Ascending aorta (tissue), 2 donors: ENCODE data around the gene SV2C. TPM values are rescaled to one million over a fixed set of nuclear protein-coding genes. Genes with fewer than 3 reads are reported as not detected.
"Not testable (repeated sequence)": the region's sequence is repeated elsewhere in the genome, so short reads cannot be mapped to it uniquely, and the experiment has no call there.

Experiments
- DNase-seq, 2 donors: peaks; one replicate each; pipeline ENCODE4 v3.0.0-alpha.2; 2019; ENCODE audit warnings: low spot score in 2 of 2
- H3K27ac ChIP-seq, 2 donors: fragments of 200-600 bp; sonication (generic); one replicate each; pipeline ENCODE4 v1.5.1; 2016 to 2017; ENCODE audit warnings: mild to moderate bottlenecking in 1 of 2
- H3K27me3 ChIP-seq: fragments of 200-600 bp; sonication (generic); one replicate; pipeline ENCODE4 v1.5.1; 2017
- H3K36me3 ChIP-seq, 2 donors: fragments of 200-600 bp; sonication (generic); one replicate each; pipeline ENCODE4 v1.5.1; 2016
- H3K4me1 ChIP-seq, 2 donors: fragments of 200-600 bp; sonication (generic); one replicate each; pipeline ENCODE4 v1.5.1; 2016 to 2017; ENCODE audit warnings: mild to moderate bottlenecking in 1 of 2
- H3K4me3 ChIP-seq, 2 donors: fragments of 200-600 bp; sonication (generic); one replicate each; pipeline ENCODE4 v1.5.1; 2016 to 2017; ENCODE audit warnings: mild to moderate bottlenecking in 1 of 2
- H3K9me3 ChIP-seq, 2 donors: fragments of 200-600 bp; sonication (generic); one replicate each; pipeline ENCODE4 v1.5.1; 2016
- intact Hi-C: fragments of 100-400 bp; cut with DNase I; formaldehyde crosslinking; loops from one replicate; pipeline ENCODE4 v1.15.1; 2023
- total RNA-seq: library from RNA; depleted of rRNA; stranded (reverse); fragments of >200 nt; gene quantifications from one replicate; pipeline ENCODE4 v1.1.0, GENCODE V29; 2016
- TF ChIP-seq, protein P1 (sequence below), 3 experiments: fragments of 200-600 bp in 2 of 3; fragments of 450-650 bp in 1 of 3; sonication (generic) in 2 of 3; IDR thresholded peaks; one replicate each; pipeline ENCODE4 v1.5.1; 2016 to 2019; ENCODE audit warnings: antibody characterized with exemption in 3 of 3, mild to moderate bottlenecking in 1 of 3, moderate library complexity in 1 of 3

The SV2C gene
- total RNA-seq, 1 donor from 2014 or later, result not detected

DNA sequence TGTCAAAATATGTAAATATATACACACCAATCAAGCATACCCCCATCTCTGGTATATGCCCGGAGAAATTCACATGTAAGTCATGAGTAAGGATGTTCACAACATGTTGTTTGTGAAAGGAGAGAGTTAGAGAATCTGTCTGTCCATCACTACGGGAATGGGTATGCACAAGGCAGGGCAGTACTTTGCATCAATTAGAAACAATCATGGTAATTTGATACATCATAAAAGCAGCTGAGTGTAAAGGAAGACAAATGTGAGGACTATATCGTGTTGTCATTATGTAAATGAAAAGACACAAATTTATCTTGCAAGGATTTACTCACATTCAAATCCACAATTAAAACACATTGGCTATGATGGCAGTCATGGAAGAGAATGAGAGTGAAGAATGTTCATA is 146.7 kb downstream of the SV2C start:
- Histone ChIP-seq H3K4me3 (no peak overlapping the region), H3K27ac (no peak overlapping the region), H3K27me3 (no peaks in the 10 kb centered on the region), H3K36me3 (no peaks in the 10 kb centered on the region), H3K4me1 (no peaks in the 10 kb centered on the region), H3K9me3 (no peaks in the 10 kb centered on the region)
- intact Hi-C loops, result no loop called here
- TF ChIP-seq, protein P1, sequence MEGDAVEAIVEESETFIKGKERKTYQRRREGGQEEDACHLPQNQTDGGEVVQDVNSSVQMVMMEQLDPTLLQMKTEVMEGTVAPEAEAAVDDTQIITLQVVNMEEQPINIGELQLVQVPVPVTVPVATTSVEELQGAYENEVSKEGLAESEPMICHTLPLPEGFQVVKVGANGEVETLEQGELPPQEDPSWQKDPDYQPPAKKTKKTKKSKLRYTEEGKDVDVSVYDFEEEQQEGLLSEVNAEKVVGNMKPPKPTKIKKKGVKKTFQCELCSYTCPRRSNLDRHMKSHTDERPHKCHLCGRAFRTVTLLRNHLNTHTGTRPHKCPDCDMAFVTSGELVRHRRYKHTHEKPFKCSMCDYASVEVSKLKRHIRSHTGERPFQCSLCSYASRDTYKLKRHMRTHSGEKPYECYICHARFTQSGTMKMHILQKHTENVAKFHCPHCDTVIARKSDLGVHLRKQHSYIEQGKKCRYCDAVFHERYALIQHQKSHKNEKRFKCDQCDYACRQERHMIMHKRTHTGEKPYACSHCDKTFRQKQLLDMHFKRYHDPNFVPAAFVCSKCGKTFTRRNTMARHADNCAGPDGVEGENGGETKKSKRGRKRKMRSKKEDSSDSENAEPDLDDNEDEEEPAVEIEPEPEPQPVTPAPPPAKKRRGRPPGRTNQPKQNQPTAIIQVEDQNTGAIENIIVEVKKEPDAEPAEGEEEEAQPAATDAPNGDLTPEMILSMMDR (IDR thresholded peaks at IDR 0.05), result no peak
- no peak for DNase-seq

DNA sequence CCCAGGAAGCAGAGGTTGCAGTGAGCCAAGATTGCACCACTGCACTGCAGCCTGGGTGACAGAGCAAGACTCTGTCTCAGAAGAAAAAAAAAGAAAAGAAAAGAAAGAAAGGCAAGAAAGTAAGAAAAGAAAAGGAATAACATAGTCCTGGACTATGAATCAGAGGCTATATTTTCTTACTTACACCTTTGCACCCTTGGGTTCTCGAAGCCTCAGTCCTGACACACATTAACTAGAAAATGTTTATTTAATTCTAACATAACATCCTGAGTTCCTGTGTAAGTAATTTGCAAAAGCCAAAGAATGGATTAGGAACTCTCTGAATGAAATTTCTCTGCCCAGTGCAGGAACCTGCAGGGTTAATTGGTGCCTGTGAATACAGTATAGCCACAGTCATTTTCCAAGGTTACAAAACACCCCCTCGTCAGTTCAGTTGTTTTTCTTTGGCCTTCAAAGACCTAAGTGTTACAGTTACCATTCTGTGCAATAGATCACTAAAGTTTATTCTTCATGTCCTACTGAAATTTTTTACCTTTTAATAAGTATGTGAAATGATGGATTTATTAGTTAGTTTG is 147.6 kb downstream of the SV2C start:
- intact Hi-C loops, result no loop called here

DNA sequence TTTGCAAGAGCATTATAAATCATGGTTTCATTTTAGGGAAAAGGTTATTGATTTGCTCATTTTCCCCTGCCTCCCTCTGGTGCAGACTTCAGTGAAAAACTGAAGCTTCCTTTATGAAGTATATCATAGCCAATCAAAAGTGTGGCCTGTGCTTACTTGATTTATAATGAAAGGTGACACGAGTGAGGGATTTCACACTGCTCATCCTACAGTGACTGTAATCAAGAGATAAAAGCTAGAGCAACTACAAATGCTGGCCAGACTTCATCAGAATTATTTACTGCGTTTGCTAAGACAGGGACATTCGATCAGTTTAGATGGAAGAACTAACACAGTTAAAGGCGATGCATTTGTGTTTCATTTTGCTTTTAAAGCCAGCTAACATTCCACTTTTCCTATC is 151.5 kb downstream of the SV2C start:
- Histone ChIP-seq H3K27ac (no peak overlapping the region), H3K9me3 (no peaks in the 10 kb centered on the region), H3K36me3 (no peaks in the 10 kb centered on the region), H3K27me3 (no peaks in the 10 kb centered on the region), H3K4me1 (no peaks in the 10 kb centered on the region), H3K4me3 (no peak overlapping the region)
- TF ChIP-seq, protein P1 (IDR thresholded peaks at IDR 0.05), result no peak
- no peak for DNase-seq
- intact Hi-C loops, result no loop called here

More for the DNA sequence above, 147.6 kb downstream of the SV2C start:
- Histone ChIP-seq H3K4me1 (no peaks in the 10 kb centered on the region), H3K27ac (no peak overlapping the region), H3K27me3 (no peaks in the 10 kb centered on the region), H3K4me3 (no peak overlapping the region), H3K36me3 (no peaks in the 10 kb centered on the region), H3K9me3 (no peaks in the 10 kb centered on the region)
- TF ChIP-seq, protein P1 (IDR thresholded peaks at IDR 0.05), result no peak
- DNase-seq, result no peak

DNA sequence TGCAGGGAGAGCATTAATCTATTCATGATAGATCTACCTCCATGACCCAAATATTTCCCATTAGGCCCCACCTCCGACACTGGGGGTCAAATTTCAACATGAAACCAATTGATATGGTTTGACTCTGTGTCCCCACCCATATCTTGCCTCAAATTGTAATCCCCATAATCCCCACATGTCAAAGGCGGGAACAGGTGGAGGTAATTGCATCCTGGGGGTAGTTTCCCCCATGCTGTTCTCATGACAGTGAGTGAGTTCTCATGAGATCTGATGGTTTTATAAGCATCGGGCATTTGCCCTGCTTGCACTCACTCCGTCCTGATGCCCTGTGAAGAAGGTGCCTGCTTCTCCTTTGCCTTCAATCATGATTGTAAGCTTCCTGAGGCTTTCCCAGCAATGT is 153.5 kb downstream of the SV2C start:
- H3K36me3 ChIP-seq, result no peaks in the 10 kb centered on the region
- no peak overlapping the region for H3K4me3 ChIP-seq
- no peaks in the 10 kb centered on the region for H3K9me3 ChIP-seq
- no peak for DNase-seq
- no peak overlapping the region for H3K27ac ChIP-seq
- no peaks in the 10 kb centered on the region for H3K4me1 ChIP-seq
- no peaks in the 10 kb centered on the region for H3K27me3 ChIP-seq
- TF ChIP-seq, protein P1 (IDR thresholded peaks at IDR 0.05), result no peak
- intact Hi-C loops, result no loop called here

DNA sequence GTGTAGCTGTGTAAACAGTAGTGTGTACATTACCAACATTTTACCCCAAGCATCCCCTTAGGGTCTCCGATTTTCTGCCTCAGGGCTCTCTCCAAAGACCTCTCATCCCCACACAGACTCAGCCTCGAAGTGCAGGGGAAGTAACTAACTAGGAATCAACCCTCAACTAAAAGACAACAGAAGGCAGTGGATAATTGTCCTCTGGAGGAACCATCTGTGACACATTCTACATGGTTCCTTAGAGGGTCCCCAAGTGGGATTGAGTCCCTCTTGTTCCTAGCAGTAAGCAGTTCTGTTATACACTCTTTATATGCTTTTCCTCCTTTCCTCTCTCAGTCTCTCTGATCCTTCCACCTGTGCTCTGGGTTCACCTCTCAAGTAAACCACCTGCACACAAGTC is 157.2 kb downstream of the SV2C start:
- Histone ChIP-seq H3K4me3 (no peak overlapping the region), H3K9me3 (no peaks in the 10 kb centered on the region), H3K36me3 (no peaks in the 10 kb centered on the region), H3K27ac (no peak overlapping the region), H3K27me3 (no peaks in the 10 kb centered on the region), H3K4me1 (no peaks in the 10 kb centered on the region)
- intact Hi-C loops, result no loop called here
- no peak for DNase-seq
- TF ChIP-seq, protein P1 (IDR thresholded peaks at IDR 0.05), result no peak

DNA sequence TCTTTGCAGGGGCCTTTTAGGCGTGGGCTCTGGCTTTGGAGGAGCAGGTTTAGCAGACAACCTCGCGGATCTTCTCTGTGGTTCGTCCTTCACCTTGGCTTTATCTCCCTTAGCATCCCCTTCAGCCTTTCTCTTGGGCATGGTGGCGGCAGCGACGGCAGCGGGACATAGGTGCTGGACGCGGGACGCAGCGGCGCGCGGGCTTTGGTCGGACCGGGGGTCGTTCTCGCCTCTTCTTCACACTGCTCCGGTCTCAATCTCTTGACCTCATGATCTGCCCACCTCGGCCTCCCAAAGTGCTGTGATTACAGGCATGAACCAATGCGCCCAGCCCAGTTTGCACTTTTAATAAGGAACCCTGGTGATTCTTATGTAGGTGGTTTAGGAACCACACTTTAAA is 159.0 kb downstream of the SV2C start:
- H3K4me3 ChIP-seq, H3K9me3 ChIP-seq, H3K36me3 ChIP-seq, H3K27ac ChIP-seq, intact Hi-C loops, H3K27me3 ChIP-seq, DNase-seq, H3K4me1 ChIP-seq: not testable (repeated sequence)
